Renal cortex interstitium (tissue), 11 donors: ENCODE data around the gene KDM5B. TPM values are rescaled to one million over a fixed set of nuclear protein-coding genes. Genes with fewer than 3 reads are reported as not detected.

Experiments used
- DNase-seq, 11 donors: peaks; one replicate each; pipeline ENCODE4 v3.0.0-alpha.2; 2013; ENCODE audit warnings: low read depth in 9 of 11, low spot score in 4 of 11; ENCODE audit errors: extremely low read depth in 1 of 11
- polyA plus RNA-seq, 3 donors: library from polyadenylated mRNA; unstranded; fragments of 120-200 nt; gene quantifications; one replicate each; pipeline ENCODE4 v1.2.1, GENCODE V29; 2013; ENCODE audit not compliant: insufficient read length in 3 of 3

The KDM5B gene
- polyA plus RNA-seq, 3 donors, result 90.3 to 112 (median 104) TPM

- no peak for DNase-seq
Observed at GRCh38 chr1:202704601-202705000, 103.6 kb downstream of the KDM5B start.

GRCh38 chr1:202703191-202703590 lies 105.0 kb downstream of the KDM5B start:
- DNase-seq, result no peak

- no peak for DNase-seq
Observed at GRCh38 chr1:202702088-202702487, 106.1 kb downstream of the KDM5B start.

- DNase-seq, result no peak
Observed at GRCh38 chr1:202701200-202701599, 107.0 kb downstream of the KDM5B start.

GRCh38 chr1:202700061-202700460 lies 108.2 kb downstream of the KDM5B start:
- DNase-seq, result no peak

- no peak for DNase-seq
Observed at GRCh38 chr1:202698276-202698675, 109.9 kb downstream of the KDM5B start.

- DNase-seq, result no peak
Observed at GRCh38 chr1:202697038-202697437, 111.2 kb downstream of the KDM5B start.

GRCh38 chr1:202694314-202694713 lies 113.9 kb downstream of the KDM5B start:
- DNase-seq, result no peak

GRCh38 chr1:202692959-202693555 lies 115.2 kb downstream of the KDM5B start:
- DNase-seq, result peak; percentile 47 to 87 (median 70)

- no peak for DNase-seq
Observed at GRCh38 chr1:202691816-202692215, 116.4 kb downstream of the KDM5B start.

- no peak for DNase-seq
Observed at GRCh38 chr1:202689493-202690342, 118.5 kb downstream of the KDM5B start.

GRCh38 chr1:202689082-202689481 lies 119.1 kb downstream of the KDM5B start:
- no peak for DNase-seq

- DNase-seq, result no peak
Observed at GRCh38 chr1:202688401-202688800, 119.8 kb downstream of the KDM5B start.

- no peak for DNase-seq
Observed at GRCh38 chr1:202687798-202688197, 120.4 kb downstream of the KDM5B start.

- DNase-seq, result no peak
Observed at GRCh38 chr1:202687370-202687769, 120.9 kb downstream of the KDM5B start.

- DNase-seq, result no peak
Observed at GRCh38 chr1:202685641-202686040, 122.6 kb downstream of the KDM5B start.

GRCh38 chr1:202684716-202685115 lies 123.5 kb downstream of the KDM5B start:
- DNase-seq, result no peak

GRCh38 chr1:202683029-202683428 lies 125.2 kb downstream of the KDM5B start:
- DNase-seq, result no peak

- no peak for DNase-seq
Observed at GRCh38 chr1:202682477-202682876, 125.7 kb downstream of the KDM5B start.

GRCh38 chr1:202681736-202682420 lies 126.3 kb downstream of the KDM5B start:
- no peak for DNase-seq
